ENCODE data around the gene VWA5B1.

The VWA5B1 gene

DNA sequence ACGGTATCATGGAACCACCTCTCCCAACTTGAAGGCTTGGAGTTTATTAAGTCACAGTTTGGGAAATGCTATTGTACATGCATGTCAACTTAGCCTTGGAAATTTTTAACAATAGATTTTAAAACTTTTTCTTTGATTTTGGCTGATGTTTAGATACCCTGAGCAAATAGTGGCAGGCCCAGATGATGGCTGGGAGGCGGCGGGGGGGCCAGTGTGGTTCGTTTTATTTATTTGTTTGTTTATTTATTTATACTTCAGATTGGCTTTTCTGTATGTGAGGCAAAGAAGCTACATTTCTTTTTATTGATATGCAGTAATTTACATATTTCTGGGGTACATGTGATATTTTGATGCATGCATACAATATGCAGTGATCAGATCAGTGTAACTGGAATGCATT lies 82.0 kb downstream of the VWA5B1 start:
- Histone ChIP-seq H3K27me3 (ENCODE audit: control insufficient read depth, insufficient read depth, low read length) (peaks cover 68% of the 10 kb centered on the region), H3K9me3 (replicated peaks; ENCODE audit: low read length) (no peaks in the 10 kb centered on the region), H3K36me3 (ENCODE audit: insufficient read depth, low read length) (no peaks in the 10 kb centered on the region), H3K4me1 (ENCODE audit: control insufficient read depth, insufficient read depth, low read length) (no peaks in the 10 kb centered on the region), H3K4me3 (ENCODE audit: low read length) (no peak overlapping the region), H3K9ac (ENCODE audit: low read depth, low read length) (no peak overlapping the region), H3K4me2 (ENCODE audit: low read length) (no peak overlapping the region)

GRCh38 chr1:20373286-20373685 lies 82.6 kb downstream of the VWA5B1 start:
- Histone ChIP-seq H3K36me3 (ENCODE audit: insufficient read depth, low read length) (no peaks in the 10 kb centered on the region), H3K9me3 (replicated peaks; ENCODE audit: low read length) (no peaks in the 10 kb centered on the region), H3K9ac (ENCODE audit: low read depth, low read length) (no peak overlapping the region), H3K4me3 (ENCODE audit: low read length) (no peak overlapping the region), H3K27me3 (ENCODE audit: control insufficient read depth, insufficient read depth, low read length) (peaks cover 65% of the 10 kb centered on the region), H3K4me2 (ENCODE audit: low read length) (no peak overlapping the region), H3K4me1 (ENCODE audit: control insufficient read depth, insufficient read depth, low read length) (no peaks in the 10 kb centered on the region)

DNA sequence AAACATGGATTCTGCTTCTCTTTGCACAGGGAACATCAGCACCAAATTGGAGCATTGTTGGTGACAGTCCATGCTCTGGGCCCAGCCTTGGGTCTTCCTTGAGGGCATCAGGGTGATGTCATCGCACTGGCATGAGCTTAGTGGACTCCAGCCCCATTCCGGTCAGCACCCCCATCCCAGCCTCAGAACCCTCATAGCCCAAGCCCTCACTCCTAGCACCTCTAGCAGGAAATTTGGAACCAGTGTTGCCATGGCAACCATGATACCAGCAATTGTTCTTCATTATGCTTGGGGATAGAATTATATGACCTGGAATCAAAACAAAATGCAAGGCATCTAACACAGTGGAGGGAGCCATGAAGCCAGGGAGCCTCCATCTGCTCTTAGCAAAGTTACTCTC lies 83.1 kb downstream of the VWA5B1 start:
- H3K36me3 ChIP-seq (ENCODE audit: insufficient read depth, low read length) = no peaks in the 10 kb centered on the region
- H3K4me1 ChIP-seq (ENCODE audit: control insufficient read depth, insufficient read depth, low read length) = no peaks in the 10 kb centered on the region
- peaks cover 65% of the 10 kb centered on the region for H3K27me3 ChIP-seq (ENCODE audit: control insufficient read depth, insufficient read depth, low read length)
- no peak overlapping the region for H3K9ac ChIP-seq (ENCODE audit: low read depth, low read length)
- no peak overlapping the region for H3K4me3 ChIP-seq (ENCODE audit: low read length)
- no peaks in the 10 kb centered on the region for H3K9me3 ChIP-seq (replicated peaks; ENCODE audit: low read length)
- no peak overlapping the region for H3K4me2 ChIP-seq (ENCODE audit: low read length)

- Histone ChIP-seq H3K4me3 (ENCODE audit: low read length) (no peak overlapping the region), H3K36me3 (ENCODE audit: insufficient read depth, low read length) (no peaks in the 10 kb centered on the region), H3K27me3 (ENCODE audit: control insufficient read depth, insufficient read depth, low read length) (peaks cover 53% of the 10 kb centered on the region), H3K9ac (ENCODE audit: low read depth, low read length) (no peak overlapping the region), H3K9me3 (replicated peaks; ENCODE audit: low read length) (no peaks in the 10 kb centered on the region), H3K4me1 (ENCODE audit: control insufficient read depth, insufficient read depth, low read length) (peaks cover 6% of the 10 kb centered on the region), H3K4me2 (ENCODE audit: low read length) (no peak overlapping the region)
Measured at GRCh38 chr1:20375563-20375962, 84.9 kb downstream of the VWA5B1 start.

DNA sequence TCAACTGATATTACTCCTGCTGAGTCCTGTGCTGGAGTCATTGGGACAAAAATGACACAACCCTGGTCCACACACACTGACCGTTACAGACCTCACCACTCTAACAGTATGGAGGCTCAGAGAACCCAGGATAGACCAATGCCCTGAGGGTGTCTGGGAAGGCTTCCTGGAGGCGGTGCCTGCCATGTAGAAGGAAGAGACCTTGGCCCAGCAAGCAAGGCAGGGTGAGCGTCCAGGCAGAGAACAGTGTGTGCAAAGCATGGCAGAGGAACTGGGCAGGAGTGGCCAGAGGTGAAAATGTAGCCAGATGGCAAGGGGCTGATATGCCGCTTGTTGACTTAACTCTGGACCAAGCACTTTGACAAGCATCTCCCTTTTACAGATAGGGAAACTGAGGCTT lies 85.5 kb downstream of the VWA5B1 start:
- no peak overlapping the region for H3K4me3 ChIP-seq (ENCODE audit: low read length)

GRCh38 chr1:20376880-20377494 lies 86.3 kb downstream of the VWA5B1 start:
- H3K27me3 ChIP-seq (ENCODE audit: control insufficient read depth, insufficient read depth, low read length) = peaks cover 48% of the 10 kb centered on the region
- no peak overlapping the region for H3K9ac ChIP-seq (ENCODE audit: low read depth, low read length)
- H3K9me3 ChIP-seq (replicated peaks; ENCODE audit: low read length) = no peaks in the 10 kb centered on the region
- peaks cover 12% of the 10 kb centered on the region for H3K4me1 ChIP-seq (ENCODE audit: control insufficient read depth, insufficient read depth, low read length)
- no peak overlapping the region for H3K4me3 ChIP-seq (ENCODE audit: low read length)
- H3K4me2 ChIP-seq (ENCODE audit: low read length) = no peak overlapping the region
- H3K36me3 ChIP-seq (ENCODE audit: insufficient read depth, low read length) = no peaks in the 10 kb centered on the region

More for the DNA sequence above, 85.5 kb downstream of the VWA5B1 start:
- H3K4me1 ChIP-seq (ENCODE audit: control insufficient read depth, insufficient read depth, low read length) = peaks cover 11% of the 10 kb centered on the region
- no peaks in the 10 kb centered on the region for H3K9me3 ChIP-seq (replicated peaks; ENCODE audit: low read length)
- no peaks in the 10 kb centered on the region for H3K36me3 ChIP-seq (ENCODE audit: insufficient read depth, low read length)
- H3K4me2 ChIP-seq (ENCODE audit: low read length) = no peak overlapping the region
- peaks cover 49% of the 10 kb centered on the region for H3K27me3 ChIP-seq (ENCODE audit: control insufficient read depth, insufficient read depth, low read length)
- no peak overlapping the region for H3K9ac ChIP-seq (ENCODE audit: low read depth, low read length)

DNA sequence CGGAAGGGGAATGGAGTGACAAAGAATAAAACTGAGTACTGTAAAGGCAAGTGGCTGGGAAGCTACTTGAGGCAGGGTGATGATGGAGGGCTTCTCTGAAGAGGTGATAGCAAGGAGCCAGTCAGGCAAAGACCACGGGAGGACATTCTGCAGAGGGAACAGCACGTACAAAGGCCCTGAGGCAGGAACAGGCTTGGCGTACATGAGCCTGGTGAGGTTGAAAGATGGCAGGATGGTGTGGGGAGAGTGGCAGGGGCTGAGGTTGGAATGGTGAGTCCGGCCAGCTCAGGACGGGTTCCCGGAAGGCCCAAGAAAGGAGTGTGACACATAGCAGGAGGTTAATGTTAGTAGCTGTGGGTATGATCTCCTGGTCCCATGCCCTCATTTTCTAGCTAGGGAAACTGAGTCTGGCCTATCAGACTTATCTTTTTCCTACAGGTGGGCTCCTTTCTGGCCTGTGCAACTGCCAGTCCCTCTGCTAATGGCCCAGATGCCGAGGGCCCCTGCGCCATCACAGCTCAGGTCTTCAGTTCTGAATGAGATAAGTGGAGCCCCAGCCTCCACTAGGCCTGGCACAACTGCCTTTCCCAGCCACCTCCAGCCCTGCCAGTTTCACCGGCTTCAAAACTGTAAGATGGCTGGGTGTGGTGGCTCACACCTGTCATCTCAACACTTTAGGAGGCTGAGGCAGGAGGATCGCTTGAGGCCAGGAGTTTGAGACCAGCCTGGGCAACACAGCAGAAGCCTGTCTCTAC lies 87.0 kb downstream of the VWA5B1 start:
- Histone ChIP-seq H3K4me2 (ENCODE audit: low read length) (no peak overlapping the region), H3K4me3 (ENCODE audit: low read length) (no peak overlapping the region), H3K36me3 (ENCODE audit: insufficient read depth, low read length) (no peaks in the 10 kb centered on the region), H3K27me3 (ENCODE audit: control insufficient read depth, insufficient read depth, low read length) (peaks cover 41% of the 10 kb centered on the region), H3K9ac (ENCODE audit: low read depth, low read length) (no peak overlapping the region), H3K4me1 (ENCODE audit: control insufficient read depth, insufficient read depth, low read length) (peaks cover 12% of the 10 kb centered on the region), H3K9me3 (replicated peaks; ENCODE audit: low read length) (no peaks in the 10 kb centered on the region)

DNA sequence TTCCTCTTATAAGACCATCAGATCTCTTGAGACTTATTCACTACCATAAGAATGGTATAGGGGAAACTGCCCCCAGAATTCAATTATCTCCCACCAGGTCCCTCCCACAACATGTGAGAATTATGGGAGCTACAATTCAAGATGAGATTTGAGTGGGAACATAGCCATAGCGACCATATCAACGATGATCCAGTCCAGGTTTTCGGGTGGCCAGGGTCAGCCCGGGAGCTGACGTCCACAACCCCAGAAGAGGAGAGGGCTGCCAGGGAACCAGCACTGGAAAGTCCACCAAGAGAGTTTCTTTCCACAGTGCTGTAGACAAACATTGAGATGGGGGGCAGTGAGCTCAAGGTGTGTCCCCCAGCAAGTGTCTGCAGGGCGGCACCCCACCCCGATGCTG lies 88.4 kb downstream of the VWA5B1 start:
- H3K9ac ChIP-seq (ENCODE audit: low read depth, low read length) = no peak overlapping the region
- H3K27me3 ChIP-seq (ENCODE audit: control insufficient read depth, insufficient read depth, low read length) = peaks cover 39% of the 10 kb centered on the region
- peaks cover 12% of the 10 kb centered on the region for H3K4me1 ChIP-seq (ENCODE audit: control insufficient read depth, insufficient read depth, low read length)
- no peak overlapping the region for H3K4me3 ChIP-seq (ENCODE audit: low read length)
- H3K9me3 ChIP-seq (replicated peaks; ENCODE audit: low read length) = no peaks in the 10 kb centered on the region
- H3K36me3 ChIP-seq (ENCODE audit: insufficient read depth, low read length) = no peaks in the 10 kb centered on the region
- no peak overlapping the region for H3K4me2 ChIP-seq (ENCODE audit: low read length)

DNA sequence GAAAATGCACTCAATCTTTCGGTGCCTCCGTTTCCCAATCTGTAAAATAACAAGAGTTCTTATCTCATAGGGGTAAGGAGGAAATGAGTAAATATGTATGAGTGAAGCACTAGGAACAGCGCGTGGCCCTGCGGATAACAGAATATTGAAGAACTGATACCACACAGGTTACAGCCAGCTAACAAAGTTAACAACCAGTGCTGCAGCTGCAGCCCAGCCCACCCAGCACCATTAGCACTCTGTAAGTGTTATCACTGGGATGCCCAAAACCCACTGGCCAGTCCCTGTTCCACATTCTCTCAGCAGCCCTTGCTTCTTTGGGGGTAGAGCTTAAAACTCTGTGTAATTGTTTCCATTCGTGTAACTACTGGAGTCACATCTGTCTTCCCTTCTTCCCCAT lies 89.5 kb downstream of the VWA5B1 start:
- H3K9ac ChIP-seq (ENCODE audit: low read depth, low read length) = no peak overlapping the region
- no peak overlapping the region for H3K4me3 ChIP-seq (ENCODE audit: low read length)
- H3K36me3 ChIP-seq (ENCODE audit: insufficient read depth, low read length) = no peaks in the 10 kb centered on the region
- peak overlapping the region; percentile 32 for H3K4me2 ChIP-seq (ENCODE audit: low read length)
- peaks cover 12% of the 10 kb centered on the region for H3K4me1 ChIP-seq (ENCODE audit: control insufficient read depth, insufficient read depth, low read length)
- H3K27me3 ChIP-seq (ENCODE audit: control insufficient read depth, insufficient read depth, low read length) = peaks cover 43% of the 10 kb centered on the region
- H3K9me3 ChIP-seq (replicated peaks; ENCODE audit: low read length) = no peaks in the 10 kb centered on the region

- Histone ChIP-seq H3K4me2 (ENCODE audit: low read length) (peak overlapping the region; percentile 46), H3K27me3 (ENCODE audit: control insufficient read depth, insufficient read depth, low read length) (peaks cover 43% of the 10 kb centered on the region), H3K36me3 (ENCODE audit: insufficient read depth, low read length) (no peaks in the 10 kb centered on the region), H3K9me3 (replicated peaks; ENCODE audit: low read length) (no peaks in the 10 kb centered on the region), H3K4me3 (ENCODE audit: low read length) (no peak overlapping the region), H3K9ac (ENCODE audit: low read depth, low read length) (no peak overlapping the region), H3K4me1 (ENCODE audit: control insufficient read depth, insufficient read depth, low read length) (peaks cover 12% of the 10 kb centered on the region)
Measured at GRCh38 chr1:20380616-20381035, 90.0 kb downstream of the VWA5B1 start.

GRCh38 chr1:20381045-20381641 lies 90.5 kb downstream of the VWA5B1 start:
- H3K4me2 ChIP-seq (ENCODE audit: low read length) = peak overlapping the region; percentile 46
- no peaks in the 10 kb centered on the region for H3K36me3 ChIP-seq (ENCODE audit: insufficient read depth, low read length)
- H3K4me3 ChIP-seq (ENCODE audit: low read length) = no peak overlapping the region
- H3K9ac ChIP-seq (ENCODE audit: low read depth, low read length) = no peak overlapping the region
- peaks cover 12% of the 10 kb centered on the region for H3K4me1 ChIP-seq (ENCODE audit: control insufficient read depth, insufficient read depth, low read length)
- peaks cover 43% of the 10 kb centered on the region for H3K27me3 ChIP-seq (ENCODE audit: control insufficient read depth, insufficient read depth, low read length)
- no peaks in the 10 kb centered on the region for H3K9me3 ChIP-seq (replicated peaks; ENCODE audit: low read length)
